ENCODE data around the gene PCP4L1. TPM values are rescaled to one million over a fixed set of nuclear protein-coding genes. Genes with fewer than 3 reads are reported as not detected.

PCP4L1 gene
- total RNA-seq (10 to 100 TPM in 1 of 4 donors, 1 to 10 TPM in 2, under 1 TPM in 1; 0.71 to 15.2 (median 3.7) TPM), polyA plus RNA-seq (1 to 10 TPM in 1 of 3 donors, not detected in 2; 2.3 TPM)

GRCh38 chr1:161258439-161259344 lies at the start of gene PCP4L1:
Gene PCP4L1, plus strand, starts transcription at chr1:161258745. Its CDS starts 230 bp downstream, at chr1:161258975.
- H3K9me3 ChIP-seq, result peaks cover 0 to 12% (median 10%) of the 10 kb centered on the region in 4 donors
- WGBS, 2 donors, result 4 to 6% methylated on average over 62 of the region's 62 CpGs
- H3K4me3 ChIP-seq, result peak within 1 kb of the TSS; percentile 45 to 60 (median 54)
- intact Hi-C loops (cut with DNase I), result no loop called here
- no peaks in the 10 kb centered on the region for H3K36me3 ChIP-seq
- TF ChIP-seq POLR2AphosphoS5 (IDR thresholded peaks at IDR 0.05), result peak in 3 of 4 donors; percentile 18 to 51 (median 32)
- TF ChIP-seq POLR2A (IDR thresholded peaks at IDR 0.05), result no peak
- peaks cover 0 to 34% (median 25%) of the 10 kb centered on the region in 3 donors for H3K27me3 ChIP-seq
- H3K27ac ChIP-seq, result peak within 1 kb of the TSS; percentile 44 to 69 (median 55)
- DNase-seq, result peak; percentile 84
- peaks cover 0 to 26% (median 12%) of the 10 kb centered on the region in 4 donors for H3K4me1 ChIP-seq

DNA sequence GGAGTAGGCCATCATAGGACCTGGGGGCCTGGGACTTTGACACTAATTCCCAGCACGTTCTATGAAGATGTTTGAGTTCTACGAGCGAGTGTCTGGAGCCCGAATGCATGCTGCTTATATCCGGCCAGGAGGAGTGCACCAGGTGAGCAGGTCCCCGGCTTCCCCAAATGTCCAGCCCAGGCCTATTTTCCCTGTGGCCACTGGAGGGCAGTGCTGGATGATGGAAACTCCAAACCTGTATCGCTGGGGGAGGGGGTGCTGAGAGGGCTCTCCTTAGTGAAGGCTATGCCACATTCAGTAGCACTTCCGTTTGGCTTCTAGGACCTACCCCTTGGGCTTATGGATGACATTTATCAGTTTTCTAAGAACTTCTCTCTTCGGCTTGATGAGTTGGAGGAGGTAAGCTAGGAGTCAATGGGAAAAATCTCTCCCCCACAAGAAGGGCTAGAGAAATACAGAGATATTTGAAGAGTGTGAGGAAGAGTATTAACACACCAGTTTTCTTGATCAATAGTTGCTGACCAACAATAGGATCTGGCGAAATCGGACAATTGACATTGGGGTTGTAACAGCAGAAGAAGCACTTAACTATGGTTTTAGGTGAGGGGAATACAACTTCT lies 48.6 kb upstream of the PCP4L1 start:
- DNase-seq, result peak; percentile 89
- Histone ChIP-seq H3K27ac (peak overlapping the region; percentile 46 to 96 (median 74)), H3K4me1 (peaks cover 0 to 36% (median 21%) of the 10 kb centered on the region in 4 donors)

DNA sequence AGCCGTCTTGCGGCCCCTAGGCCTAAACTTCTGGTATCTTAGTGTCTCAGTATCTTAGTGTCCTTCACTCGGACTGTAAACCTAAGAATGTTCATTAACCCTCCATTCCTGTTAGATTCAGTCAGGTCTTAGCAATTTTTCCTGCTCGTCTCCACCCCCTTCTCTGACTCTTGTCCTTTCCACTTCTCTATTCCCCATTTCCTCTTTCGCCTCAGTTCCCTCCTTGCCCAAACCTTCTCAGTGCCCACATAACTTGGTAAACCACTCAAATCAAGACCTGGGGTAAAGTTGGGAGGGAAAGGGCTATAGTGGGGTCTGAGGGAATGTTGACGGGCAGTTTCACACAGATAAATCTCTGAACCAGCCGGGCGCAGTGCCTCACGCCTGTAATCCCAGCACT lies 44.2 kb upstream of the PCP4L1 start:
- Histone ChIP-seq H3K9me3 (no peaks in the 10 kb centered on the region), H3K4me1 (peaks cover 0 to 9% (median 5%) of the 10 kb centered on the region in 4 donors), H3K36me3 (peaks cover 28 to 59% (median 51%) of the 10 kb centered on the region in 4 donors), H3K27me3 (no peaks in the 10 kb centered on the region), H3K27ac (peak overlapping the region in 3 of 4 donors; percentile 40 to 72 (median 43)), H3K4me3 (no peak overlapping the region)
- TF ChIP-seq POLR2A (IDR thresholded peaks at IDR 0.05) (no peak), POLR2AphosphoS5 (IDR thresholded peaks at IDR 0.05) (no peak), EP300 (IDR thresholded peaks at IDR 0.05) (no peak)
- TF ChIP-seq, protein P1, sequence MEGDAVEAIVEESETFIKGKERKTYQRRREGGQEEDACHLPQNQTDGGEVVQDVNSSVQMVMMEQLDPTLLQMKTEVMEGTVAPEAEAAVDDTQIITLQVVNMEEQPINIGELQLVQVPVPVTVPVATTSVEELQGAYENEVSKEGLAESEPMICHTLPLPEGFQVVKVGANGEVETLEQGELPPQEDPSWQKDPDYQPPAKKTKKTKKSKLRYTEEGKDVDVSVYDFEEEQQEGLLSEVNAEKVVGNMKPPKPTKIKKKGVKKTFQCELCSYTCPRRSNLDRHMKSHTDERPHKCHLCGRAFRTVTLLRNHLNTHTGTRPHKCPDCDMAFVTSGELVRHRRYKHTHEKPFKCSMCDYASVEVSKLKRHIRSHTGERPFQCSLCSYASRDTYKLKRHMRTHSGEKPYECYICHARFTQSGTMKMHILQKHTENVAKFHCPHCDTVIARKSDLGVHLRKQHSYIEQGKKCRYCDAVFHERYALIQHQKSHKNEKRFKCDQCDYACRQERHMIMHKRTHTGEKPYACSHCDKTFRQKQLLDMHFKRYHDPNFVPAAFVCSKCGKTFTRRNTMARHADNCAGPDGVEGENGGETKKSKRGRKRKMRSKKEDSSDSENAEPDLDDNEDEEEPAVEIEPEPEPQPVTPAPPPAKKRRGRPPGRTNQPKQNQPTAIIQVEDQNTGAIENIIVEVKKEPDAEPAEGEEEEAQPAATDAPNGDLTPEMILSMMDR (IDR thresholded peaks at IDR 0.05), result no peak
- DNase-seq, result no peak
- intact Hi-C loops (cut with DNase I), result no loop called here
- WGBS, 2 donors, result 91 to 95% methylated on average over 9 of the region's 9 CpGs

More for the DNA sequence above, 48.6 kb upstream of the PCP4L1 start:
- TF ChIP-seq POLR2AphosphoS5 (IDR thresholded peaks at IDR 0.05) (peak in 2 of 4 donors; percentile 21 to 27), POLR2A (IDR thresholded peaks at IDR 0.05) (no peak)
- TF ChIP-seq, protein P1 (IDR thresholded peaks at IDR 0.05), result peak; percentile 72 to 94 (median 87)
- intact Hi-C loops (cut with DNase I), result loop anchor here (2.0 to 5.0 kb wide), 2 partner anchors 17 to 82 kb away; partner anchors contain the start of gene TOMM40L
- 40 to 45% methylated on average over 11 of the region's 11 CpGs for WGBS, 2 donors
- Histone ChIP-seq H3K27me3 (no peaks in the 10 kb centered on the region), H3K9me3 (no peaks in the 10 kb centered on the region), H3K4me3 (no peak overlapping the region), H3K36me3 (peaks cover 34 to 96% (median 67%) of the 10 kb centered on the region in 4 donors)

DNA sequence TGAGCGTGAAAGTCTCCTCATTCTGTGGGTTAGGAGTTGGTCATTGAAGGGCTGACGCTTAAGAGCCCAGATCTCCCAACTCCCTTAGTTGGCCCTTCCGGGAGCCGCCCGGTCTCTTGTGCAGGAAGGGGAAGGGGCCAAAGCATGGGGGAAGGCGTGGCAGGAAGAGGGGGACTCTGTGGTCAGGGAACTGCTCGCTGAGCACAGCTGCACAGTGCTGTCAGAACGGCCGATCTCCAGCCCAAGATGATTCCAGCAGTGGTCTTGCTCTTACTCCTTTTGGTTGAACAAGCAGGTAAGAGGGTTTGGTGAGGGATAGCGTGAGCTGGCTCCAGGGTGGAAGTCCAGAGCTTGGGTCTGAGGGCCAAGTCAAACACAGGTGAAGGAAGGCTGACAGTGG lies 43.5 kb upstream of the PCP4L1 start, which contains the start of gene FCER1G:
TSS of gene FCER1G (plus strand) at position 220 of the 400 bp plus-strand sequence. CDS start at position 247, 27 bp downstream.
- Histone ChIP-seq H3K4me3 (peak within 1 kb of the TSS in 3 of 4 donors; percentile 10 to 39 (median 24)), H3K27ac (peak within 1 kb of the TSS; percentile 25 to 72 (median 50)), H3K27me3 (no peaks in the 10 kb centered on the region), H3K36me3 (peaks cover 25 to 52% (median 47%) of the 10 kb centered on the region in 4 donors), H3K4me1 (peaks cover 0 to 3% (median 1%) of the 10 kb centered on the region in 4 donors), H3K9me3 (no peaks in the 10 kb centered on the region)
- peak in 3 of 4 donors; percentile 67 to 74 (median 70) for TF ChIP-seq POLR2AphosphoS5 (IDR thresholded peaks at IDR 0.05)
- TF ChIP-seq POLR2A (IDR thresholded peaks at IDR 0.05), result peak in 1 of 2 donors; percentile 28
- TF ChIP-seq EP300 (IDR thresholded peaks at IDR 0.05), result no peak
- no peak for DNase-seq
- intact Hi-C loops (cut with DNase I), result no loop called here
- WGBS, 2 donors, result 56 to 86% methylated on average over 10 of the region's 10 CpGs

DNA sequence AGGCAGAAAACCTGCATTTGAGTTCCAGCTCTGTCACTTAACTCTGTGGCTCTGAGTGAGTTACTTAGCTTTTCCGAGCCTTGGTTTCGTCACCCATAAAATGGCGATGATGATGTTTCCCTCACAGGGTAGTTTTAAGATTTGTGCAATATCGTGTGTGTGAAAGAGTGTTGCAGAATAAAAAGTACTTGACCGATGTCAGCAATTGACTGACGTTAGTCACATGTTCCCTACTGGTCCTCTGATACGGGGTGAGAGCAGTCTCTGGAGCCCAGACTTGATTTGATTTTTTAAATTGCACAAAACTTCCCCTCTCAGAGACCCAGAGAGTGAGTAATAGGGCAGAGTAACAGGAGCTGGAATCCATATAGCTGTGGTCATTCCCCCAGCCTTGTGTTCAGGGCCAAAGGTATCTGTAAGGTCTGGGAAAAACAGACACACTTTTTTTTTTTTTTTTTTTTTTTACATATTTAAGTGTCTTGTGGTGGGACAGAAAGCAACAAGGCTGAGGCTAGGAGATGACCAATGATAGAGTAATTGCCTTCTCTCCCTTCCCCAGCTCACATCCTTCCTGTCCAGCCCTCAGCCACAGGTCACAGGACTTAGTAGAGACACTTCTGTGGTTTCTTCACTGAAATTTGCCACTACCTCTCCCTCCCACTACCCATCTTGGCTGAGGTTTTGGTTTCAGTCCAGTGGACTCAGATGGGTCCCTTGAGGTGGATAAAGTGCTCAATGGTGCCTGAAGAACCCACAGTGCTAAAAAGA lies 41.4 kb upstream of the PCP4L1 start:
- H3K27me3 ChIP-seq, result no peaks in the 10 kb centered on the region
- peaks cover 21 to 32% (median 26%) of the 10 kb centered on the region in 4 donors for H3K36me3 ChIP-seq
- TF ChIP-seq, protein P1 (IDR thresholded peaks at IDR 0.05), result no peak
- TF ChIP-seq POLR2AphosphoS5 (IDR thresholded peaks at IDR 0.05), result peak in 3 of 4 donors; percentile 34 to 60 (median 53)
- H3K4me3 ChIP-seq, result peak overlapping the region in 2 of 4 donors; percentile 9 to 39
- H3K4me1 ChIP-seq, result no peaks in the 10 kb centered on the region
- peak; percentile 66 for DNase-seq
- WGBS, 2 donors, result 61 to 64% methylated on average over 7 of the region's 7 CpGs
- H3K27ac ChIP-seq, result peak overlapping the region; percentile 49 to 72 (median 64)
- intact Hi-C loops (cut with DNase I), result no loop called here
- no peaks in the 10 kb centered on the region for H3K9me3 ChIP-seq
